DMS153 (cell line): ENCODE results near the gene NRDC.

Experiments used
- DNase-seq: peaks from one replicate; lab custom pipeline; 2025; lab: John Stamatoyannopoulos, UW

The NRDC gene

GRCh38 chr1:51761351-51761750 is 117.2 kb downstream of the NRDC start:
- DNase-seq, result no peak

- DNase-seq, result no peak
Measured at GRCh38 chr1:51760872-51761271, 117.7 kb downstream of the NRDC start.

- no peak for DNase-seq
Measured at GRCh38 chr1:51758310-51758709, 120.2 kb downstream of the NRDC start.

GRCh38 chr1:51756290-51756689 is 122.2 kb downstream of the NRDC start:
- no peak for DNase-seq

- no peak for DNase-seq
Measured at GRCh38 chr1:51755437-51755836, 123.1 kb downstream of the NRDC start.

GRCh38 chr1:51754666-51755065 is 123.9 kb downstream of the NRDC start:
- no peak for DNase-seq

GRCh38 chr1:51753969-51754368 is 124.6 kb downstream of the NRDC start:
- DNase-seq, result no peak

GRCh38 chr1:51752073-51752948 is 126.2 kb downstream of the NRDC start:
- DNase-seq, result no peak

GRCh38 chr1:51750729-51751128 is 127.8 kb downstream of the NRDC start:
- no peak for DNase-seq

- no peak for DNase-seq
Measured at GRCh38 chr1:51750218-51750617, 128.3 kb downstream of the NRDC start.

GRCh38 chr1:51749151-51749550 is 129.4 kb downstream of the NRDC start:
- DNase-seq, result no peak

- no peak for DNase-seq
Measured at GRCh38 chr1:51745304-51745570, 133.3 kb downstream of the NRDC start.

- no peak for DNase-seq
Measured at GRCh38 chr1:51744506-51745303, 133.8 kb downstream of the NRDC start.

GRCh38 chr1:51741121-51741681 is 137.3 kb downstream of the NRDC start:
- no peak for DNase-seq

GRCh38 chr1:51740652-51741051 is 137.9 kb downstream of the NRDC start:
- DNase-seq, result no peak
